ENCODE measurements around the gene LRRC7. TPM values are rescaled to one million over a fixed set of nuclear protein-coding genes. Genes with fewer than 3 reads are reported as not detected.

LRRC7 gene
- total and polyA plus RNA-seq, 2 experiments from 2014 or later = 0.99 to 1.8 TPM

DNA sequence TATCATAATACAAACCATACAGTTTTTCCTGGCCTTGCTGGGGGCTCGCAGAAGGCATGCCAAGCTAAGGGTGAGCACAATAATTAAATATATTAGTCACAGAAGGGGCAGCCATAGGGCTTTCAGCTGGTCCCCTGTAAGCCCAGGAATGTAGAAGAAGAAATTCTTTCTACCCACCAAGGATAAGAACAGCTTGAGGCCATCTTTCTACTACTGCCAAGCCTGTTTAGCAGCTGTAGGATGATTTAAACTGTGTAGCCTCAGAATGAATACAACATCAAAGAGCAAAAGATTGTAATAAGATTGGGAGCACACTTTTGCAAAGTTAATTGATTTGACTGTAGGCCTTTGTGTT lies 171.5 kb downstream of the LRRC7 start:
- WGBS (ENCODE audit: low lambda C conversion rate, missing lambda C conversion rate) = 55% methylated on average over 1 of the region's 1 CpG
- Histone ChIP-seq H3K9me3 (ENCODE audit: low read depth) (no peaks in the 10 kb centered on the region), H3K4me3 (no peak overlapping the region), H3K4me1 (ENCODE audit: insufficient read depth) (peaks cover 19% of the 10 kb centered on the region), H3K9me2 (replicated peaks; ENCODE audit: insufficient read depth) (no peaks in the 10 kb centered on the region), H3K79me2 (no peaks in the 10 kb centered on the region), H2AFZ (no peak overlapping the region), H3K36me3 (replicated peaks; ENCODE audit: insufficient read depth, low read depth) (no peaks in the 10 kb centered on the region), H3K27ac (no peak overlapping the region), H4K20me1 (ENCODE audit: insufficient read depth, poor library complexity, severe bottlenecking) (no peaks in the 10 kb centered on the region), H3K4me2 (no peak overlapping the region), H3K27me3 (no peaks in the 10 kb centered on the region)
- no peak for DNase-seq (ENCODE audit: low spot score)
- TF ChIP-seq, protein P1, sequence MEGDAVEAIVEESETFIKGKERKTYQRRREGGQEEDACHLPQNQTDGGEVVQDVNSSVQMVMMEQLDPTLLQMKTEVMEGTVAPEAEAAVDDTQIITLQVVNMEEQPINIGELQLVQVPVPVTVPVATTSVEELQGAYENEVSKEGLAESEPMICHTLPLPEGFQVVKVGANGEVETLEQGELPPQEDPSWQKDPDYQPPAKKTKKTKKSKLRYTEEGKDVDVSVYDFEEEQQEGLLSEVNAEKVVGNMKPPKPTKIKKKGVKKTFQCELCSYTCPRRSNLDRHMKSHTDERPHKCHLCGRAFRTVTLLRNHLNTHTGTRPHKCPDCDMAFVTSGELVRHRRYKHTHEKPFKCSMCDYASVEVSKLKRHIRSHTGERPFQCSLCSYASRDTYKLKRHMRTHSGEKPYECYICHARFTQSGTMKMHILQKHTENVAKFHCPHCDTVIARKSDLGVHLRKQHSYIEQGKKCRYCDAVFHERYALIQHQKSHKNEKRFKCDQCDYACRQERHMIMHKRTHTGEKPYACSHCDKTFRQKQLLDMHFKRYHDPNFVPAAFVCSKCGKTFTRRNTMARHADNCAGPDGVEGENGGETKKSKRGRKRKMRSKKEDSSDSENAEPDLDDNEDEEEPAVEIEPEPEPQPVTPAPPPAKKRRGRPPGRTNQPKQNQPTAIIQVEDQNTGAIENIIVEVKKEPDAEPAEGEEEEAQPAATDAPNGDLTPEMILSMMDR (IDR thresholded peaks at IDR 0.05; ENCODE audit: poor library complexity) = no peak
- TF ChIP-seq EZH2phosphoT487 (IDR thresholded peaks at IDR 0.05; ENCODE audit: low read depth, severe bottlenecking, unreplicated experiment) = no peak
- no peak for TF ChIP-seq EZH2 (IDR thresholded peaks at IDR 0.05; ENCODE audit: borderline replicate concordance)

DNA sequence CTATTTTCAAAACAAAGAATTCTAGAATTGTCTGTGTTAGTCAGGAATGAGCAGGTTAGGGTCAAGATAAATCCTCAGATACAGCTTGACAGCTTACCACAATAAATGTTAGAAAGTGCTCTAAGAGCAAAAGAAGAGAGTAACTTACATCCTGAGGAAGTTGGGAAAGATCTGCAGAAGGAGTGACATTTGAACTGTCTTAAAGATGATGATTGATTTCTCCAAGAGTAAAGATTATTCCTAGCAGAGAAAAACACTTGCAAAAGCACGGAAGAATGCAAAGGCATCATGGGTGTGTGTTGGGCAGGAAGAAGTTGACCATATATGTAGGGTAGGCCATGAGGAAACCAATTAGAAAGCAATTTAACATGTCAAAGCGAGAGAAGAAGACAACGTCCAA lies 175.4 kb downstream of the LRRC7 start:
- Histone ChIP-seq H3K27ac (no peak overlapping the region), H4K20me1 (ENCODE audit: insufficient read depth, poor library complexity, severe bottlenecking) (no peaks in the 10 kb centered on the region), H3K9me2 (replicated peaks; ENCODE audit: insufficient read depth) (no peaks in the 10 kb centered on the region), H3K36me3 (replicated peaks; ENCODE audit: insufficient read depth, low read depth) (no peaks in the 10 kb centered on the region), H3K9me3 (ENCODE audit: low read depth) (no peaks in the 10 kb centered on the region), H3K4me2 (no peak overlapping the region), H3K79me2 (no peaks in the 10 kb centered on the region), H2AFZ (no peak overlapping the region), H3K4me1 (ENCODE audit: insufficient read depth) (peaks cover 16% of the 10 kb centered on the region), H3K27me3 (no peaks in the 10 kb centered on the region), H3K4me3 (no peak overlapping the region)
- no peak for TF ChIP-seq EZH2phosphoT487 (IDR thresholded peaks at IDR 0.05; ENCODE audit: low read depth, severe bottlenecking, unreplicated experiment)
- TF ChIP-seq, protein P1 (IDR thresholded peaks at IDR 0.05; ENCODE audit: poor library complexity) = no peak
- no peak for TF ChIP-seq EZH2 (IDR thresholded peaks at IDR 0.05; ENCODE audit: borderline replicate concordance)
- 80% methylated on average over 3 of the region's 3 CpGs for WGBS (ENCODE audit: low lambda C conversion rate, missing lambda C conversion rate)
- no peak for DNase-seq (ENCODE audit: low spot score)

DNA sequence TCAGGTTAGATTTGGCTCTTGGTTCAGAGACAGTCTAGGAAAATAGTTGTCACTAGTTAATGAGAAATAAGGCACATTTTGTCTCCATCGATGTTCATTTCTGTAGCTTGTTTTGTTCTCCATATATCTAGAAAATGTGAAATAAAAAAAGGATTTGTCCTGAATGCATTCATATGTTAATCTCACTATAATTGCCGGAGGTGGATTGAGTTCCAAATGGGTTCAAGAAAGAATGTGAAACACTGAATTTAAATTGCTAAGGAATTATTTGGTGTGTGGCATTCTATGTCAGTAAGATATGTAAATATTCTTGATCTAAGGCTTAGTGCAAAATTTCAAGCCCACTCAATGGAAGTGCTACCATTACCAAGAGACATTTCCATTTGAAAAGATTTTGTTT lies 176.7 kb downstream of the LRRC7 start:
- H2AFZ ChIP-seq = no peak overlapping the region
- no peaks in the 10 kb centered on the region for H3K36me3 ChIP-seq (replicated peaks; ENCODE audit: insufficient read depth, low read depth)
- no peaks in the 10 kb centered on the region for H3K27me3 ChIP-seq
- no peaks in the 10 kb centered on the region for H3K79me2 ChIP-seq
- H3K9me3 ChIP-seq (ENCODE audit: low read depth) = no peaks in the 10 kb centered on the region
- H3K4me2 ChIP-seq = no peak overlapping the region
- no peaks in the 10 kb centered on the region for H4K20me1 ChIP-seq (ENCODE audit: insufficient read depth, poor library complexity, severe bottlenecking)
- no peak overlapping the region for H3K4me3 ChIP-seq
- no peak for DNase-seq (ENCODE audit: low spot score)
- H3K27ac ChIP-seq = no peak overlapping the region
- no peaks in the 10 kb centered on the region for H3K9me2 ChIP-seq (replicated peaks; ENCODE audit: insufficient read depth)
- TF ChIP-seq EZH2phosphoT487 (IDR thresholded peaks at IDR 0.05; ENCODE audit: low read depth, severe bottlenecking, unreplicated experiment) (no peak), EZH2 (IDR thresholded peaks at IDR 0.05; ENCODE audit: borderline replicate concordance) (no peak)
- WGBS (ENCODE audit: low lambda C conversion rate, missing lambda C conversion rate) = 95% methylated on average over 2 of the region's 2 CpGs
- peaks cover 3% of the 10 kb centered on the region for H3K4me1 ChIP-seq (ENCODE audit: insufficient read depth)

DNA sequence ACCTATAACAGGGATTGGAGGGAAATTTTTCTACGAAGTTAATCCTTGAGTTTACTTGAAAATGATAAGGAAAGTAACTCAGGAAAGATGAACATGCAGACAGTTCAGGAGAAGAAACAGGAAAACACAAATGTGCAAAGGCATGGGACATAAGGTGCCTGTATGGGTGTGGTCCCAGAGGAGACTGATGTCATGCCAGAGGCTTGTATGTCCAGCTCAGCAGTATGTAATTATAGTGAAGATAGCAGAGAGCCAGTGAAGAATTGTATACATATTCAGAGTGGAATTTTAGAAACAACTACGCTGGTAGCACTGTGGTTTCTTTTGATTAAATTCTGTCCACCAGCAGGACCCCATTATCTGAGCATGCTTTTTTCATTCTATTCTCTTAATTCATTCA lies 179.5 kb downstream of the LRRC7 start:
- H3K9me3 ChIP-seq (ENCODE audit: low read depth) = no peaks in the 10 kb centered on the region
- no peaks in the 10 kb centered on the region for H4K20me1 ChIP-seq (ENCODE audit: insufficient read depth, poor library complexity, severe bottlenecking)
- H3K4me2 ChIP-seq = no peak overlapping the region
- H3K36me3 ChIP-seq (replicated peaks; ENCODE audit: insufficient read depth, low read depth) = no peaks in the 10 kb centered on the region
- TF ChIP-seq EZH2 (IDR thresholded peaks at IDR 0.05; ENCODE audit: borderline replicate concordance) (no peak), EZH2phosphoT487 (IDR thresholded peaks at IDR 0.05; ENCODE audit: low read depth, severe bottlenecking, unreplicated experiment) (no peak)
- TF ChIP-seq, protein P1 (IDR thresholded peaks at IDR 0.05; ENCODE audit: poor library complexity) = no peak
- no peaks in the 10 kb centered on the region for H3K79me2 ChIP-seq
- DNase-seq (ENCODE audit: low spot score) = no peak
- WGBS (ENCODE audit: low lambda C conversion rate, missing lambda C conversion rate) = 71% methylated on average over 2 of the region's 2 CpGs
- no peak overlapping the region for H3K4me3 ChIP-seq
- no peak overlapping the region for H3K27ac ChIP-seq
- no peaks in the 10 kb centered on the region for H3K9me2 ChIP-seq (replicated peaks; ENCODE audit: insufficient read depth)
- H3K4me1 ChIP-seq (ENCODE audit: insufficient read depth) = no peaks in the 10 kb centered on the region
- no peaks in the 10 kb centered on the region for H3K27me3 ChIP-seq
- H2AFZ ChIP-seq = no peak overlapping the region
